ENCODE data around the gene MAP3K3.

MAP3K3 gene

GRCh38 chr17:63621684-63622573, at the start of gene MAP3K3:
MAP3K3 (plus strand) TSS chr17:63622417; CDS start chr17:63622760, 343 bp downstream.
- peak; percentile 93 for DNase-seq (ENCODE audit: low read depth)

- DNase-seq (ENCODE audit: low read depth) = no peak
Measured at GRCh38 chr17:63573634-63574033, 48.6 kb upstream of the MAP3K3 start.

GRCh38 chr17:63578027-63578768, 44.0 kb upstream of the MAP3K3 start:
- DNase-seq (ENCODE audit: low read depth) = no peak

- no peak for DNase-seq (ENCODE audit: low read depth)
Measured at GRCh38 chr17:63578769-63579111, 43.5 kb upstream of the MAP3K3 start.

GRCh38 chr17:63579633-63580032, 42.6 kb upstream of the MAP3K3 start:
- no peak for DNase-seq (ENCODE audit: low read depth)

- no peak for DNase-seq (ENCODE audit: low read depth)
Measured at GRCh38 chr17:63587770-63588169, 34.4 kb upstream of the MAP3K3 start.

- DNase-seq (ENCODE audit: low read depth) = no peak
Measured at GRCh38 chr17:63588797-63589196, 33.4 kb upstream of the MAP3K3 start.

GRCh38 chr17:63589646-63590045, 32.6 kb upstream of the MAP3K3 start:
- no peak for DNase-seq (ENCODE audit: low read depth)

GRCh38 chr17:63592797-63593196, 29.4 kb upstream of the MAP3K3 start:
- no peak for DNase-seq (ENCODE audit: low read depth)

GRCh38 chr17:63595132-63595531, 27.1 kb upstream of the MAP3K3 start:
- DNase-seq (ENCODE audit: low read depth) = no peak

GRCh38 chr17:63596856-63597586, 25.2 kb upstream of the MAP3K3 start:
- DNase-seq (ENCODE audit: low read depth) = no peak

- no peak for DNase-seq (ENCODE audit: low read depth)
Measured at GRCh38 chr17:63598281-63598680, 23.9 kb upstream of the MAP3K3 start.

GRCh38 chr17:63600569-63601438, 21.4 kb upstream of the MAP3K3 start, which contains the start of gene TACO1:
TACO1 (plus strand) TSS chr17:63600895; CDS start chr17:63601084, 189 bp downstream.
- peak; percentile 74 for DNase-seq (ENCODE audit: low read depth)

GRCh38 chr17:63601439-63602371, 20.5 kb upstream of the MAP3K3 start:
- no peak for DNase-seq (ENCODE audit: low read depth)

- no peak for DNase-seq (ENCODE audit: low read depth)
Measured at GRCh38 chr17:63609816-63610573, 12.2 kb upstream of the MAP3K3 start.

GRCh38 chr17:63610854-63611253, 11.4 kb upstream of the MAP3K3 start:
- no peak for DNase-seq (ENCODE audit: low read depth)

- no peak for DNase-seq (ENCODE audit: low read depth)
Measured at GRCh38 chr17:63611354-63611753, 10.9 kb upstream of the MAP3K3 start.

GRCh38 chr17:63613663-63614062, 8.6 kb upstream of the MAP3K3 start:
- no peak for DNase-seq (ENCODE audit: low read depth)

GRCh38 chr17:63621229-63621683, 961 bp upstream of the MAP3K3 start:
- no peak for DNase-seq (ENCODE audit: low read depth)

Measured in activated T-cell treated with anti-CD3 and anti-CD28 coated beads for 48 hours (primary cell).